ENCODE data around the gene SLC35G3.

DNA sequence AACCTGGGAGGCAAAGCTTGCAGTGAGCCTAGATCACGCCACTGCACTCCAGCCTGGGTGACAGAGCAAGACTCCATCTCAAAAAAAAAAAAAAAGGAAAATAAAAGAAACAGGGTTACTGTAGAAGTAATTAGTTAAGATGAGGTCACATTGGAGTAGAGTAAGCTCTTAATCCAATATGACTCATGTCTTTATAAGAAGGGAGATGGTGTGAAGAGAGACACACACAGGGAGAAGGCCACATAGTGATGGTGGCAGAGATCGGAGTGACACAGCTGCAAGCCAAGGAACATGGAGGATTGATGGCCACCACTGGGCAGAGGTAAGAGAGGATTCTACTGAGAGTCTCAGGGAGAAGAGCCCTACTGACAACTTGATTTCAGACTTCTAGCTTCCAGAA is 33.4 kb upstream of the SLC35G3 start:
- TF ChIP-seq, protein P1, sequence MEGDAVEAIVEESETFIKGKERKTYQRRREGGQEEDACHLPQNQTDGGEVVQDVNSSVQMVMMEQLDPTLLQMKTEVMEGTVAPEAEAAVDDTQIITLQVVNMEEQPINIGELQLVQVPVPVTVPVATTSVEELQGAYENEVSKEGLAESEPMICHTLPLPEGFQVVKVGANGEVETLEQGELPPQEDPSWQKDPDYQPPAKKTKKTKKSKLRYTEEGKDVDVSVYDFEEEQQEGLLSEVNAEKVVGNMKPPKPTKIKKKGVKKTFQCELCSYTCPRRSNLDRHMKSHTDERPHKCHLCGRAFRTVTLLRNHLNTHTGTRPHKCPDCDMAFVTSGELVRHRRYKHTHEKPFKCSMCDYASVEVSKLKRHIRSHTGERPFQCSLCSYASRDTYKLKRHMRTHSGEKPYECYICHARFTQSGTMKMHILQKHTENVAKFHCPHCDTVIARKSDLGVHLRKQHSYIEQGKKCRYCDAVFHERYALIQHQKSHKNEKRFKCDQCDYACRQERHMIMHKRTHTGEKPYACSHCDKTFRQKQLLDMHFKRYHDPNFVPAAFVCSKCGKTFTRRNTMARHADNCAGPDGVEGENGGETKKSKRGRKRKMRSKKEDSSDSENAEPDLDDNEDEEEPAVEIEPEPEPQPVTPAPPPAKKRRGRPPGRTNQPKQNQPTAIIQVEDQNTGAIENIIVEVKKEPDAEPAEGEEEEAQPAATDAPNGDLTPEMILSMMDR (conservative IDR thresholded peaks at IDR 0.05): no peak
- no peak for TF ChIP-seq EZH2 (IDR thresholded peaks at IDR 0.05; ENCODE audit: low read depth)

All from PC-9 (cell line).